Left colon (tissue), 2 donors: ENCODE data around the gene SFXN5. TPM values are rescaled to one million over a fixed set of nuclear protein-coding genes. Genes with fewer than 3 reads are reported as not detected.

ENCODE experiments used
- total RNA-seq, 2 donors: library from RNA; stranded (reverse); fragmentation: NEBNext Ultra II Directional; extraction: Animal tissue kit (Norgen Biotek cat#: 25700); gene quantifications; one replicate each; pipeline ENCODE4 v1.2.1, GENCODE V29; 2021
- donor health status: DM: no; HTN: no; CAD: no.
- donor health status: DM: yes; HTN: yes; CAD: no.

SFXN5 gene
- total RNA-seq, 2 donors from 2014 or later, result 19.9 to 20.5 TPM

Other genes starting within 250 kb of the SFXN5 start
- 10 to 100 TPM; 23.9 to 37.6 TPM for gene EXOC6B, start 245.7 kb downstream of the SFXN5 start, total RNA-seq
- 10 to 100 TPM; 77.8 to 81.9 TPM for gene SPR, start 184.3 kb downstream of the SFXN5 start, total RNA-seq
- 1 to 10 TPM; 1.5 to 2.2 TPM for gene EMX1, start 154.2 kb downstream of the SFXN5 start, total RNA-seq
- 10 to 100 TPM; 19.3 to 19.7 TPM for gene RAB11FIP5, start 41.2 kb upstream of the SFXN5 start, total RNA-seq
- gene NOTO, start 130.9 kb upstream of the SFXN5 start, total RNA-seq, result under 1 TPM in 1 of 2 donors, not detected in 1; 0.08 TPM
- gene SMYD5, start 142.5 kb upstream of the SFXN5 start, total RNA-seq, result 10 to 100 TPM in 1 of 2 donors, 1 to 10 TPM in 1; 9.2 to 14.4 TPM
- 10 to 100 TPM; 40.2 to 51.9 TPM for gene PRADC1, start 161.5 kb upstream of the SFXN5 start, total RNA-seq
- gene CCT7, start 162.6 kb upstream of the SFXN5 start, total RNA-seq, result 100 to 1,000 TPM; 120 to 140 TPM
- 1 to 10 TPM; 2.1 to 2.5 TPM for gene FBXO41, start 212.8 kb upstream of the SFXN5 start, total RNA-seq
- gene EGR4, start 221.8 kb upstream of the SFXN5 start, total RNA-seq, result not detected